Stomach (tissue), 19 donors: ENCODE measurements around the gene NAA20. TPM values are rescaled to one million over a fixed set of nuclear protein-coding genes. Genes with fewer than 3 reads are reported as not detected.

Source experiments
- DNase-seq, 2 donors: peaks; one replicate each; pipeline versions ENCODE4 v3.0.0 to v3.0.0-alpha.2; 2013 to 2019
- H3K27ac ChIP-seq, 5 donors: fragments of 200-600 bp in 4 of 5; sonication (generic) in 4 of 5; one replicate each; pipeline ENCODE4 v1.5.1; 2013 to 2019; ENCODE audit warnings: mild to moderate bottlenecking in 1 of 5, moderate library complexity in 1 of 5
- H3K27me3 ChIP-seq, 3 donors: fragments of 200-600 bp; sonication (generic); one replicate each; pipeline ENCODE4 v1.5.1; 2017 to 2019; ENCODE audit warnings: mixed run types in 1 of 3
- H3K36me3 ChIP-seq, 4 donors: fragments of 200-600 bp; sonication (generic); 1 replicate in 3 of 4; 2 replicates in 1 of 4; pipeline ENCODE4 v1.5.1; 2016 to 2019
- H3K4me1 ChIP-seq, 4 donors: fragments of 200-600 bp; sonication (generic); one replicate each; pipeline ENCODE4 v1.5.1; 2016 to 2019
- H3K4me3 ChIP-seq, 4 donors: fragments of 200-600 bp; sonication (generic) in 3 of 4; one replicate each; pipeline ENCODE4 v1.5.1; 2016 to 2019; ENCODE audit warnings: mild to moderate bottlenecking in 1 of 4
- H3K9me3 ChIP-seq, 4 donors: fragments of 200-600 bp; sonication (generic); one replicate each; pipeline ENCODE4 v1.5.1; 2016 to 2019
- CTCF ChIP-seq, 7 experiments: fragments of 450-650 bp in 4 of 7; fragments of 200-600 bp in 3 of 7; sonication (generic) in 3 of 7; IDR thresholded peaks; one replicate each; pipeline ENCODE4 v1.5.1; 2016 to 2019; ENCODE audit warnings: antibody characterized with exemption in 7 of 7, control low read depth in 2 of 7, mild to moderate bottlenecking in 1 of 7
- EP300 ChIP-seq: sonication (generic); formaldehyde crosslinking; IDR thresholded peaks from one replicate; pipeline ENCODE4 v1.6.1; 2017; ENCODE audit warnings: antibody characterized with exemption
- POLR2A ChIP-seq, 4 donors: fragments of 450-650 bp; IDR thresholded peaks; one replicate each; pipeline ENCODE4 v1.6.1; 2016; ENCODE audit warnings: antibody characterized with exemption in 4 of 4, control low read depth in 2 of 4, mild to moderate bottlenecking in 1 of 4, moderate library complexity in 1 of 4
- POLR2AphosphoS5 ChIP-seq, 3 donors: sonication (generic); formaldehyde crosslinking; IDR thresholded peaks; one replicate each; pipeline ENCODE4 v1.6.1; 2016; ENCODE audit warnings: antibody characterized with exemption in 3 of 3
- WGBS, 5 donors: extraction: QIAGEN DNeasy Blood & Tissue Kit in 3 of 5; methylation state at CpG; one replicate each; pipeline versions ENCODE4 v1.1.5 to v1.1.7; 2013 to 2018; 5-methylcytosine and 5-hydroxymethylcytosine counted together
- intact Hi-C: fragments of 100-400 bp; cut with DNase I; formaldehyde crosslinking; loops from one replicate; pipeline ENCODE4 v1.15.1; 2023; ENCODE audit warnings: low total_unique reads
- long read RNA-seq, 10 donors: transcript quantifications; one replicate each; lab custom pipeline, GENCODE V29; 2026
- polyA plus RNA-seq, 3 donors: library from polyadenylated mRNA; stranded (reverse); fragments of 200-250 nt; gene quantifications; one replicate each; pipeline ENCODE4 v1.2.3, GENCODE V29; 2013
- total RNA-seq, 5 donors: library from RNA; depleted of rRNA; stranded (reverse); fragments of >200 nt; gene quantifications; one replicate each; pipeline versions ENCODE4 v1.1.0 to v1.2.3, GENCODE V29; 2014 to 2016
- donor health status: healthy with polysubstance abuse.
- donor health status: Bipolar disorder and iron deficiency.
- donor health status: healthy.

NAA20 gene
- 10 to 100 TPM in 2 of 5 donors, 1 to 10 TPM in 2, not detected in 1; 7.1 to 46.8 (median 13.8) TPM for total RNA-seq
- polyA plus RNA-seq, result 100 to 1,000 TPM in 1 of 3 donors, 10 to 100 TPM in 2; 90.0 to 114 (median 97.3) TPM
- long read RNA-seq, donor 1, transcript NAA20-202 (6 exons, 1,260 nt), result major isoform, 13 of 13 reads
- long read RNA-seq, donor 1, partial matches to known transcripts, result 0 of 13 reads
- long read RNA-seq, donor 1, other reads (novel, unspliced or antisense), result 0 of 13 reads
- long read RNA-seq, donor 2, transcript NAA20-202 (6 exons, 1,260 nt), result major isoform, 15 of 25 reads
- long read RNA-seq, donor 2, partial matches to known transcripts, result 8 of 25 reads
- long read RNA-seq, donor 2, other reads (novel, unspliced or antisense), result 0 of 25 reads
- long read RNA-seq, donor 3, transcript NAA20-202 (6 exons, 1,260 nt), result major isoform, 18 of 18 reads
- long read RNA-seq, donor 3, partial matches to known transcripts, result 0 of 18 reads
- long read RNA-seq, donor 3, other reads (novel, unspliced or antisense), result 0 of 18 reads
- long read RNA-seq, donor 4, result 0 reads
- long read RNA-seq, donor 5, transcript NAA20-202 (6 exons, 1,260 nt), result major isoform, 22 of 24 reads
- long read RNA-seq, donor 5, partial matches to known transcripts, result 0 of 24 reads
- long read RNA-seq, donor 5, other reads (novel, unspliced or antisense), result 0 of 24 reads
- long read RNA-seq, donor 6, transcript NAA20-202 (6 exons, 1,260 nt), result major isoform, 46 of 121 reads
- long read RNA-seq, donor 6, partial matches to known transcripts, result 55 of 121 reads
- long read RNA-seq, donor 6, other reads (novel, unspliced or antisense), result 20 of 121 reads
- long read RNA-seq, donor 7, transcript NAA20-202 (6 exons, 1,260 nt), result major isoform, 28 of 29 reads
- long read RNA-seq, donor 7, partial matches to known transcripts, result 0 of 29 reads
- long read RNA-seq, donor 7, other reads (novel, unspliced or antisense), result 0 of 29 reads
- long read RNA-seq, donor 8, transcript NAA20-202 (6 exons, 1,260 nt), result major isoform, 24 of 25 reads
- long read RNA-seq, donor 8, partial matches to known transcripts, result 0 of 25 reads
- long read RNA-seq, donor 8, other reads (novel, unspliced or antisense), result 0 of 25 reads
- long read RNA-seq, donor 9, transcript NAA20-202 (6 exons, 1,260 nt), result major isoform, 22 of 24 reads
- long read RNA-seq, donor 9, partial matches to known transcripts, result 0 of 24 reads
- long read RNA-seq, donor 9, other reads (novel, unspliced or antisense), result 0 of 24 reads
- long read RNA-seq, donor 10, transcript NAA20-202 (6 exons, 1,260 nt), result major isoform, 10 of 17 reads
- long read RNA-seq, donor 10, partial matches to known transcripts, result 7 of 17 reads
- long read RNA-seq, donor 10, other reads (novel, unspliced or antisense), result 0 of 17 reads

- 0 to 1% (median 0%) methylated on average over 45 to 81 of the region's 81 CpGs for whole genome bisulfite sequencing, 5 donors
- DNase-seq, result peak; percentile 95 to 98
- H3K27me3 ChIP-seq, result no peaks in the 10 kb centered on the region
- H3K9me3 ChIP-seq, result no peaks in the 10 kb centered on the region
- H3K4me1 ChIP-seq, result peaks cover 22 to 71% (median 52%) of the 10 kb centered on the region in 4 donors
- peak within 1 kb of the TSS; percentile 87 to 99 (median 94) for H3K4me3 ChIP-seq
- H3K36me3 ChIP-seq, result peaks cover 0 to 4% (median 0%) of the 10 kb centered on the region in 4 donors
- H3K27ac ChIP-seq, result peak within 1 kb of the TSS; percentile 63 to 86 (median 84)
- TF ChIP-seq POLR2AphosphoS5 (IDR thresholded peaks at IDR 0.05) (peak; percentile 46 to 93 (median 47)), POLR2A (IDR thresholded peaks at IDR 0.05) (no peak), CTCF (IDR thresholded peaks at IDR 0.05) (peak in 5 of 7 experiments; percentile 69 to 88 (median 82))
- intact Hi-C loops, result no loop called here
Measured at GRCh38 chr20:20017001-20017843, at the start of gene NAA20. Gene NAA20 (plus strand): TSS chr20:20017362. CDS start chr20:20017397, 35 bp downstream.

GRCh38 chr20:19967445-19967844 lies 49.7 kb upstream of the NAA20 start:
- DNase-seq, result peak in 1 of 2 donors; percentile 54
- peaks cover 3 to 61% (median 20%) of the 10 kb centered on the region in 4 donors for H3K36me3 ChIP-seq

GRCh38 chr20:19968028-19968427 lies 49.1 kb upstream of the NAA20 start:
- Histone ChIP-seq H3K27me3 (no peaks in the 10 kb centered on the region), H3K4me3 (no peak overlapping the region), H3K4me1 (peaks cover 15 to 41% (median 29%) of the 10 kb centered on the region in 4 donors), H3K9me3 (no peaks in the 10 kb centered on the region), H3K36me3 (peaks cover 3 to 55% (median 16%) of the 10 kb centered on the region in 4 donors), H3K27ac (no peak overlapping the region)
- 55 to 74% (median 73%) methylated on average over 7 of the region's 7 CpGs for WGBS, 5 donors
- DNase-seq, result no peak
- TF ChIP-seq EP300 (no peak), POLR2AphosphoS5 (IDR thresholded peaks at IDR 0.05) (no peak)
- intact Hi-C loops, result no loop called here

More at GRCh38 chr20:19967445-19967844, 49.7 kb upstream of the NAA20 start:
- Histone ChIP-seq H3K27me3 (no peaks in the 10 kb centered on the region), H3K4me3 (no peak overlapping the region), H3K9me3 (no peaks in the 10 kb centered on the region), H3K27ac (no peak overlapping the region), H3K4me1 (peaks cover 15 to 40% (median 29%) of the 10 kb centered on the region in 4 donors)
- TF ChIP-seq POLR2AphosphoS5 (IDR thresholded peaks at IDR 0.05) (no peak), POLR2A (IDR thresholded peaks at IDR 0.05) (no peak), EP300 (no peak), CTCF (IDR thresholded peaks at IDR 0.05) (no peak)
- WGBS, 5 donors, result 53 to 74% (median 60%) methylated on average over 5 of the region's 5 CpGs
- intact Hi-C loops, result no loop called here
